Measurements from ENCODE around the gene HMBS.

DNA sequence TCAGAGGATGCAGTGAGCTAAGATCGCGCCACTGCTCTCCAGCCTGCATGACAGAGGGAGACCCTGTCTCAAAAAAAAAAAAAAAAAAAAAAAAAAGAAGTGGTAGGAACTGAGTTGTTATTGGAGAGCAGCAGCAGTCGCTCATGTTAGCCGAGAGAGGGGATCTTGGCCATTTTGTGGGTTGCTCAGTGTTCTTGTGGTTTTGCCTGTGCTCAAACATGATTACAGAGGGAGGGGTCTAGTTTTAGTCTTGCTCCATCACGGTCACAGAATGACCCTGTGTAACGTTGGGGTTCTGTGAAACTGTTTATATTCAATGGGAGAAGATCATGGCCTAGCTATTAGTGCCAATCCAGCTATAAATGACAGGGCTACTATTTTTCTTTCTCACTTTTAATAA, 15.0 kb downstream of the HMBS start:
- TF ChIP-seq POLR2A (IDR thresholded peaks at IDR 0.05) (no peak), CTCF (IDR thresholded peaks at IDR 0.05) (no peak)

Data from body of pancreas (tissue), 4 donors.